Measurements from ENCODE around the gene CTNNA2.

The CTNNA2 gene

DNA sequence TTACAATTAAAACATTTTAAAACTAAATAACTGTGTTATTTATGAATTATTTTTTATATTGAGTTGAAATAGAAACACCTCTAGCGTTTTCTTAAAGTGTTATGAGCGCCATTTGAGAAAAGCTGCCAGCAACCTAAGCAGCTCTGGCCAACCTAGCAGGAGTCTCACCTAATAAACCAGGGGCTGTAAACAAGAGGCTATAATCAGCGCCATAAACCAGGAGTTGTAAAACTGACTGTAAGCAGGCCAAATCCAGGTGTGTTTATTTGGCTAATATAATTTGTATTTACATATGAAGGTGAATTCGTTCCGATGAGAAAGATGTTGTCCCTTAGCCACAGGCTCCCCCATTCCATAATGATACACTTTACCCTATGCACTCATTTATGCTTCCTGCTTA, 757.0 kb downstream of the CTNNA2 start:
- DNase-seq (ENCODE audit: low read depth in 2 of 2), result no peak

DNA sequence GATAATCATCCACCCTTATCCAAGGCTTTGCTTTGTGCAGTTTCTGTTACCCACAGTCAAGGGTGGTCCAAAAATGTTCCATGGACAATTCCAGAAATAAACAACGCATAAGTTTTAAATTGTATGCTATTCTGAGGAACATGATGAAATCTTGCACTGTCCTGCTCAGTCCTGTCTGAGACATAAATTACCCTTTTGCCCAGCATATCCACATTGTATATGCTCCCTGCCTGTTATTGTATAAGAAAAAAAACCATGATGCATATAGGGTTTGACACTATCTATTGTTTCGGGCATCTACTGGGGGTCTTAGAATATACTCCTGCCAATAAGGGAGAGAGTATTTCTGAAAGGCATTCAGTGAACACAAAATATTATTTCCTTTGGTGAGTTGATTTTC, 767.7 kb downstream of the CTNNA2 start:
- no peak for DNase-seq (ENCODE audit: low read depth in 2 of 2)

DNA sequence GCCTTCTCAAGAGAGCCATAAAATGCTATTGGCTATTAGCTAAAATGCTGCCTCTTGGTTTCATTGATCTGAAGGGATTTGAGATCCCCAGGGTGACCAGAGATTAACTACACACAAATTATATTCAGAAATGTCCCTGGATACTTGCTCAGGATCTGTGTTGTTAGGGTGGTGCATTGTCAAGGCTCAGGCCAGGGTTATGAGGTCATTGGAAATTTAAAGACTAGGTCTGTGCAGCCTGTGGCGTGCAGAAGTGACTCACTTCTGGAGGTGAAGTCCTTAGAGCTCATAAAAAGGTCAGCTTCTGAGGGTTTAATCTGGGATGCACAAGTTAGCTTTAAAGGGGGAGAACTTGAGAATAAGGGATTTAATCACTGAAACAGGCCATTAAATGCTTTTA, 768.2 kb downstream of the CTNNA2 start:
- no peak for DNase-seq (ENCODE audit: low read depth in 2 of 2)

DNA sequence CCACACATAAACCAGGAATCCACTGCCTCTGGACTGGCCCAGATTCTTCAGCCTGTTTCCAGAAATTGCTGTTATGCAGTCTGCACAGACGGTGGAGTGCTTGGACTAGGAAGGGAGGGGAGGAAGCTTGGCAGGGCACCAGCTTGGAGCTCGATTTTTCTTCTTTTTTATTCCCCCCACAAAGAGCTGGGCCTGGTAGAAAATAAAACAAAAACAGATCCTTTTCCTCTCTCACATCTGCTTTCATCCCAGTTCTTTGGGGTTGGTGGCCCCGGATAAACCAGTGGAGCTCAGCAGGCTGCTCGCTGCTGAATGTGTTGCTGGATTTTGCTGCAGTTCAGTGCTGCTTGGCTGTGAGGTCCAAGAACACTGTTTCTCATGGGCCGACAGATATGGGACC, 775.7 kb downstream of the CTNNA2 start:
- DNase-seq (ENCODE audit: low read depth in 2 of 2), result no peak

DNA sequence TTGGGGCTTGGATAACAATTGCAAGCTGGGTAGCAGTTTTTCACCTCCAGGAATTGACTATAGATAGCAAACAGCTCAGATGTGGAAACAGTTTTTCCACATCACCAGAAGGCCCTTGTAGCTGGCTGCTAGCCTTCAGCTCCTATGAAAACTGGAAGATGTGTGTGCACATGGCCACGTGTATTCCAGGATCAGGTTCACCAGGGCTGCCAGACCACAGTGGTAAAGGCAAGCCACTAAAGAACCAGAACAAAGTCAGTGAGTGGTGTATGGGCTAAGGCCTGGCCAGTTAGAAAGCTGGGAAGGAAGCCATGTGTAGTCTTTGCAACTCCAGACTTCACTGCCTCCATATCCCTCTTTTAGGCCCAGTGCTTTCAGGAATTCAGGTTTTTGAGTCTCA, 778.8 kb downstream of the CTNNA2 start:
- no peak for DNase-seq (ENCODE audit: low read depth in 2 of 2)

DNA sequence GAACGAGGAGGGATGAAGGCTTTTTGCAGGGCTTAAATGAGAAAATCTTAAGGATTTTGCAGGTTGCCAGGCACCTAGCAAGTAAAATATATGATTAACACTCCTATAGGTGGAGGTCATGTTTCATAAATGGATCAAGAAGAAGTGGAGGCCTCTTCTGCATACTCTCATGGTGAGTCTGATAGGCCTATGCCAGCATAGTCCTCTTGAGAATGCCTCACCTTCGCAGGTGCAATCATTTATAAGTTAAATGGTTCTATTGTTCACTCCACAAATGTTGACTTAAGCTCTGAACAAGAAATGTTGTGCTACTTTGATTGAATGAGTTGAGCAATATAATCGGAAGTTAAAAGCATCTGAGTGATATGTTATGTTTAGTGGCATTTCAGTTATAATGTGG, 779.6 kb downstream of the CTNNA2 start:
- DNase-seq (ENCODE audit: low read depth in 2 of 2), result no peak

DNA sequence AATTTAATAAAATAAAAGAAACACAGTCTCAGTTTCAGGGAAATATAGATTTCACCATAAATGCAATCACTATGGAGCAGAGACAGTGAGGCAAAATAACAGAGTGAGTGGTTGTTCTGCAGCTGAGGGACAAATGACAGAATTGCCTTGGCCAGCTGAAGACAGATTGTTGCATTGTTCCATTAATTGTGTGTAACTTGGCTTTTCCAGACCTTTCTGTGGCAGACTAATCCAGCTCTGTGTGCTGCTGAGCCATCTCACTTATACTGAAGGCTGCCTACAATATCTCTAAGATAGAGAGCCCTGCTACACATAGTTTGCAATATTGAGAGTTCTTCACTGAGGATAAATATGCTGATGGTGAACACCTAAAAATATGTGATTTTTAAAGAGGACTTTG, 780.2 kb downstream of the CTNNA2 start:
- DNase-seq (ENCODE audit: low read depth in 2 of 2), result no peak

DNA sequence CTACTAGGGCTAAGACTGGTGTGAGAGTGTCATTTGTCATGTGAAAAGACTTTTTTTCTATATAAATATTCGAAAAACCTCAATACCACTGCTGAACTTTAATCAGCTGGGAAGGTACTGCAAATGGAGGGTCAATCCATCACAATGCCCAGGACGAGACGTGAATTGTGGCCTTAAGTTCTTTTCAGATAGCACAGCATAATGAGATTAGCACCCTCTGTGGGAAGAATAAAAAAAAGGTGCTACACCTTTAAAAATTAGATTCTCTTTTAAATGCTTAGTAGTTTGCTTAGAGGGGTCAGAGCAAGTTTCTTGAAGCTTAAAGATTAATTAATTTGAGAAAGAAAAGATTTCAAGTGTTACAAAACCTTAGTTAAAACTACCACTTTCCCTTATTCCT, 786.1 kb downstream of the CTNNA2 start:
- no peak for DNase-seq (ENCODE audit: low read depth in 2 of 2)

DNA sequence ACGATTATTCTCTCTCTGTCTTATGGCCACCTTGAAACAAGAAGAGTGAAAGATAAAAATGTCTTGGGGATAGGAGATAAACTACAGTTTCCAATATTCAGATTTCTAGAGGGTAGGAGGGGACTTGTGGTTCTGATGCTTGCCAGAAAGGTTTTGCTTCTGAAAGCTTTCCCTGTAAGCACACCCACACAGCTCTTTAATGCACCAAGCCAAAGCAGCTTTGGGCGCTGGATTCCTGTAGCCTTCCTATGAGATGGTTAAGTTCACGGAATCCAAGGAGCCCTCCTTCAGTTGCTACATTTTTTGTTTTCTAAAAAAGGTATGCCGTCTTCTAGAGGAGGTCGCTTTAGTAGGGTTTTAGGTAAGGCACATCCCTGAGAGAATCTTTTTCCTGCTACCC, 786.8 kb downstream of the CTNNA2 start:
- DNase-seq (ENCODE audit: low read depth in 2 of 2), result no peak

DNA sequence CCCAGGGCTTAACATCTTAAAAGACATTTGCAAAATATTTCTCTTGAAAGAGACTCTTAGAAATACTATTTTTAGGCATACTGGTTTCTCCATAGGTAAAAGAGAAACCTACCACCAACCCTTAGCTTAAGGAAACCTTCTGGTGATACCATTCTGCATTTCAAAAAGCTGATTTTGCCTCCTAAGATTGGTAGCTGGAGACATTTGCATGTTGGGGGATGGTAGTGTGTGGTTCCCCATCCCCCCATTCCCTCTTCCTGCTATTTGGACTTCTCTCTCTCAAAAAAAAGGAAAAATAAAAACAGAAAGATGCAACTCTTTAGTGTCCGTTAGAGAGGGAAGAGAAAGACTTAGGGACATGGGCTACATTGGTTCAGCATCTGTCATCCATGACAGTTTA, 787.5 kb downstream of the CTNNA2 start:
- no peak for DNase-seq (ENCODE audit: low read depth in 2 of 2)

DNA sequence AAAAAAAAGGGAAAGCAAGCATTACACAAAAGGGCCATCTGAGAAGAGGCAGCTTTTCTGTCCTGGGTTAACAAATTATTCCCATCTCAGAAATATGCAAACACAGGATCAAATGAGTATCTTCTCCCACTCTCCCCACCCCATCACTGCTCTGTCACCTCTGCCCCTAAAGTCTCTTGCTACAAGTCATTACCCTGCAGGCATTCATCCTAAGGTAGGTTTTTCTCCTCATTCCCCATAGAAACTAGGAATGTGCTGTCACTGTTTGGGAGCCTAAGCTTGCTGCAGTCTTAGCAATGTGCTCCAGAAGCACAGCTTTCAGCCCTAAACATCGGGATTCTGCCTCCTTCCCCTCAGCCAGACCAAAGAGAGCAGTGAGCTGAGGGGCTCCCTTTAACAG, 788.1 kb downstream of the CTNNA2 start:
- no peak for DNase-seq (ENCODE audit: low read depth in 2 of 2)

DNA sequence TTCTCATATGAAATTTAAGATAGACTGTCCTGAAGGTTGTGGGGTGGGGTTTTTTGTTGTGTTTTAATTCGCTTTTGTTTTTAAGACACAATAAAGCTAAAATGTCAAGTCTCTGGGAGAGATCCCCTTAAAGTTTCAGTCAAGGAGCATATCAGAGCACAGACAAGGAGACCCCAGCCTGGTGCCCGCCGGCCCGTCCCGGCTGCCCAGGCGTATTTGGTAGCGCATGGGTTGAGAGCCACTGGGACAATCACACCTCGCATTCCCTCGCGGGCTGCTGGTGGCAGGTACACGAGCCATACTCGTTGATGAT, 789.1 kb downstream of the CTNNA2 start:
- no peak for DNase-seq (ENCODE audit: low read depth in 2 of 2)

DNA sequence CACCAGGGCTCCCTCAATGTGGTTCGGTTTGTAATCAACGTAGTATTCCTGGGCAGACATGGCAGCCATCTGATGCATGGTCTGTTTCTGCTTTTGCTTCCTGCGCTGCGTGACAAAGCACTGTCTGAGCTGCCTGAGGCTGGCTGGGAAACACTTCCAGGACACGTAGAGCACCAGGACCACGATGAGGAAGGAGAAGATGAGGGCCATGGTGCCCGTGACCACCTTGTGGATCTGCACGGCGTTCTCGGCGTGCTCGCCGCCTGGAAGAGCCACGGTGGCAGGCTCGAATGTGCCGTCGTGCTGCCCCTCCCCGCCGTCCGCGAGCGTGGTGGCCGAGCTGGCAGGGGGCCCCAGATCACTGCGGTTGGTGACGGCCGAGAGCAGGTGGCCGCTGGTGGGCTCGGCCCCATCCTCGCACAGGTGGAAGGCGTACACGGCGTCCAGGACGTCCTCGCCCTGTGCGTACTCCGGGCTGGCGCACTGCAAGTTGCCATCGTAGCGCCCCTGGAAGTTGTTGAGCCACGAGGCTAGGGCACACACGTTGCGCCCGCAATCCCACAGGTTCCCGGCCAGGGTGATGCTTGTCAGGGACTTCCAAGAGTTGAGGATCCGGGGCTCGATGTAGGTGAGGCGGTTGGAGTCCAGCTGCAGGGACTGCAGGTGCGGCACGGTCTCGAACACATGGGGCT, 789.6 kb downstream of the CTNNA2 start:
- no peak for DNase-seq (ENCODE audit: low read depth in 2 of 2)

DNA sequence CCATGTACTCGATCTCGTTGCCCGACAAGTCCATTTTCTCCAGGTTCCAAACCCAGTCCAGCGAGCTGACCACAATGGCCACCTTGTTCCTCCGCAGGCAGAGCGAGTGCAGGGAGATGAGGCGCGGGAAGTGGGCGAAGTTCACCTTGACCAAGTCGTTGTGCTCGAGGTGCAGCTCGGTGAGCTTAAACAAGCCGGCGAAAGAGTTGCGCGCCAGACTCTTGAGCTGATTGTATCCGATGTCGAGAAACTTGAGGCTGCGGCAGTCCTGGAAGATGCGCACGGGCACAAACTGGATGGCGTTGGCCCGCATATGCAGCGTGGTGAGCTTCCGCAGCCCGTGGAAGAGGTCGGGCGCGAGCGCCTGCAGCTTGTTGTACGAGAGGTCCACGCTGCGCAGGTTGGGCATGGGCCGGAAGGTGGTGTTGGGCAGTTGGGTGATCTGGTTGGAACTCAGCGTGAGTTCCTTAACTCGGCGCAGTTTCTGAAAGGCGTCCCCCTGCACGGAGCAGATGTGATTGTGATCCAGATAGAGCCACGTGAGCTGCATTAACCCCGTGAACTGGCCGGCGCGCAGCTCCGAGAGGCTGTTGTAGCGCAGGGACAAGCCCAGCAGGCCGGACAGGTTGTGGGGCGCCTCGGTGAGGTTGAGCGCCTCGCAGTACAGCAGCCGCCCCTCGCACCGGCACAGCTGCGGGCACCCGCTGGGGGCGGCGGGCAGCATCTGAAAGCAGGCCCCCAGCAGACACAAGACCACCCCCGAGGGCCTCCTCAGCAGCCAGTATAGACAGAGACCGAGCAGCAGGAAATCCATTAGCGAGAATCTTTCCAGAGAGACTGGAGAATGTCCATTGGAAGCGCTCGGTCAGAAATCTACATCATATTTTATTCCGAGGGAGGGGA, 790.4 kb downstream of the CTNNA2 start:
- no peak for DNase-seq (ENCODE audit: low read depth in 2 of 2)

DNA sequence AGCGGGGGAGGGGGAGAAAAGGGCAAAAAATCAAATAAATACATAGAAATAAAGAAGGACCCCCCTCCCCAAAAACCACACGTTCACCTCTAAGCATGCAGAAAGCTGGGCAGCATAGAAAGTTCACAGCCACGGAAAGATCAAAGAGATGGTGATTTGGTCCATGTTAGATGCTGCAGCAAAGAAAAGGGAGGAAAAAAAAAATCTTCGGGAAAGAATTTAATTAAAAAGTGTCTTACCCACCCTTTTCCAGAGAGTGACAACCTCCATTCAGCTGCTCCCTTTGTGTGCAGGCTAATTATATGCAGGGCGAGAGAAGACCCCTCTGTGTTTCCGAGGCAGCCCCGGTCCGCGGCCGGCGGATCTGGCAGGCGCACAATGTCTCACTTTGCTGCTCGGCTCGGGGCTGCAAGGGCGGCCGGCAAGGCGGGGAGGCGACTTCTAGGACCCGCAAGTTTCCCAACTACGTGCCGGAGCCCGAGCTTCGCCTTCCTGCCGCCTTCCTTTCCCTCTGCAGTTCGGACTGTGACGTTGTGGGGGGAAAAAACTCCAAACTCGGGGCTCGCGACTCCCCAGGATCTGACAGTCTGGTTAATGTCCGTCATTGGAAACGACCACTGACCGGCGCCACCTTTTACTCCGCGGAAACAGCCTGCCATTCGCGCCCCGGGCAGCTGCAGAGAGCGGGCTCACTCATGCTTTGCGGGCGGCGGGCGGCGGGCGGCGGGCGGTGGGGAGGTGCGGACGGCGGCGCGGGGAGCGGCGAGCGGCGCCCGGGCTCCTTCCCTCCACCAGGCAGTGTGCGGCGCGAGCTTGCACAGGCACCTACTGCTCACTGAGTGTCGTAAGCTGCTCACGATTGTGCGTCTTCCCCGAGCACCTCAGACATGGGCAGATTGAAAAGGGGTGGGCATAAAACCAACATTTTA, 791.3 kb downstream of the CTNNA2 start, which contains the start of gene LRRTM1:
Gene LRRTM1 (minus strand): TSS at position 844 of the 929 bp plus-strand sequence. CDS start 933 bp downstream, outside the sequence.
- DNase-seq (ENCODE audit: low read depth in 2 of 2), result no peak

DNA sequence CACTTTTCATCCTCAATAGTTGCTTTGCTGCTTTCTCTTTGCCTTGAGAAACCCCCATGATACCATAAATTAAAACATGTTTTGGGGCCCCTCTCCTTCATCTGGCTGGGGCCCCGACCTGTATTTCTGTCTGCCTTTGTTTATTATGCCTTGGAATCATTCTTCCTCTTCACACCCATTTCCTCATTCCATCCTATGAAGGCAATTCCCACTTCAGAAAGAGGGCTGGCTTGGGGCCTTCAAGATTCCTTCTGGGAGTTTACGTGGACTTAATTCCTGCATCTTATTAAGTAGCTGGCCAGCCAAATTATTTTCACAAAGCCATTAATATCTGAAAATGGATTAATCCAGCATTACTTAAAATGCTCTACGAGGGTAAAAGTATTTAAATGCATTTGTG, 798.5 kb downstream of the CTNNA2 start:
- DNase-seq (ENCODE audit: low read depth in 2 of 2), result no peak

DNA sequence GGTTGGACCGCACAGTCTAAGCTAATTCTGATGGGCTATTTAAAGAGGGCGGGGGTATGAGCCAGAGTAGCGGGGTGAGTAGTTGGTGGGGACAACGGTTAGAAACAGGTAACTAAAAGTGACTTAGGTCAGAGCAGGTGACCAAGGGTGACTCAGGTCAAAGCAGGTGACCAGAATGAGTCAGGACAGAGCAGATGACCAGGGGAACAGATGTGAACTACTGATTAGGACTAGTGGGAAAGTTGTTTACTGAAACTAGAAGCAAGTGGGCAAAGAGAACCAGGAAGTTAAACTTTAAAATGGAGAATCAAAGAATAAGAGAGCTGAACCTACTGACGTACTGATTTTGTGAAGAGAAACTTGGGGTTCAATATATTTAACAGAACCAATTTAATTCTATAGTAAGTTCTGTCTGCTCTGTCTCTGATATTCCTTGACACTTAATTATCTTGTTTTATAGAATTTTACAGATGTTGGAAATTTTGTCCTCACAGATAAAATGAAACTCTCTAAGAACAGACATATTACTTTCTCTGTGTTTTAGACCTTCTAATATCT, 799.5 kb downstream of the CTNNA2 start:
- DNase-seq (ENCODE audit: low read depth in 2 of 2), result no peak

DNA sequence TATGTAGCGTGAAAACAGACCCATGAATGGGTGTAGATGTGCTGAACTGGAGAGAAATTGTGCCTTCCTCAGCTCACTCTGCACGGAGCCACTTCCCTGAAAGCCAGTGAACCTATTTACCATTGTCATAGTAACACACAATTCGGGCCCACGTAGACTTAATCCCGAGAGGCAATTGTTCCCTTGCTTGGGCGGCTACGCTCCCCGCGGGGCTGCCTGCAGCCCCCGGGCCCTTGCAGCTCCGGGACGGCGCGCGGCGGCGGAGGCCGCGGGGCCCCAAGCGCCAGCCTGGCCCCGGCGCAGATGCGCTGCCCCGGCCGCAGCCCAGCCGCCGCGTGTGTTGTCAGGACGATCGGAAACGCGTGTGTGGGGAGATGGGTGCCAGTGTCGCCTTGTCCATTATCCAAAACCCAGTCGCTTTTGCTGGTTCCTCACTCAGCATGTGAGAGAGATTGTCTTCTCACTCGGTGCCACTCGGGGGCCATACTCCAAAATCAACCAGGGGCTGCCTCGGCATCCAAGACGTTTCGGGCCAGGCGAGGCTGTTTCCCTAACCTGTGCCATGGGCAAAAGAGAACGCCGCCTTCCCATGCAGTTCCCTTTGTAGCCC, 809.6 kb downstream of the CTNNA2 start:
- no peak for DNase-seq (ENCODE audit: low read depth in 2 of 2)

DNA sequence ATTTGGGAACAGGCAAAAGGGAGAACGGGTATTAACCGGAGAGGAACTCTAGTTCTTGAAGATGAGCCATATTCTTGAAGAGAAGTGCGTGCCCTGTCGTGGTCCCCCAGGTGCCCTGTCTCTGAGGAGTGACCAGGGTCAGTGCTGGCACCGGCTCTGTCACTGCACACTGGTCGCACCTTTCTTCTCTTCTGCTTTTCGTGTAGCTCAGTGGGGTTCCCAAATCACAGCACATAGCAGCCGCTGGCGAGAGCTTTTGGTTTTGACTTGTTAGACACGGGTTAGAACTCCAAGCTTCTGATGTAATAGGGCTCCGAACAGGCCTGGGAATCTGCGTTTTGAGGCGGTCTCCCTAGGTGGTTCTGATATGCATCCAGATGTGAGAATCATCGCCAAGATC, 810.1 kb downstream of the CTNNA2 start:
- DNase-seq (ENCODE audit: low read depth in 2 of 2), result no peak

DNA sequence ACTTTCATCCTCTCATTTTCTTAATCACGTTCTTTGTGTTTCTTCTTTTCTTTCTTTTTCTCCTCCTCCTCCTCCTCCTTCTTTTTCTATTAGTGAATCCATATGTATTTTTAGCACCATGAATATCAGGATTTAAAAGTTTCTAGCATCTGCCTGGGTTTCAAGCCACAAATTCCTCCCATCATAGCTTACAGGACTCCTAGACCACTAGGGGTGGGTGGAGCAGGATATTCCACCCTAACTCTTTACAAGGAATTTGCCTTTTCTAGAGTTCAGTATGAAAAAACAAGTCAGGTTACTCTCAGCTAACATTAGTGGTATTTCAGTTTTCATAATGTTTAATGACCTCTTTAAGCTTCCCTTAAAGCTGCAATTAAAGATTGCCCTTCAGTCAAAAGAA, 810.8 kb downstream of the CTNNA2 start:
- DNase-seq (ENCODE audit: low read depth in 2 of 2), result no peak

DNA sequence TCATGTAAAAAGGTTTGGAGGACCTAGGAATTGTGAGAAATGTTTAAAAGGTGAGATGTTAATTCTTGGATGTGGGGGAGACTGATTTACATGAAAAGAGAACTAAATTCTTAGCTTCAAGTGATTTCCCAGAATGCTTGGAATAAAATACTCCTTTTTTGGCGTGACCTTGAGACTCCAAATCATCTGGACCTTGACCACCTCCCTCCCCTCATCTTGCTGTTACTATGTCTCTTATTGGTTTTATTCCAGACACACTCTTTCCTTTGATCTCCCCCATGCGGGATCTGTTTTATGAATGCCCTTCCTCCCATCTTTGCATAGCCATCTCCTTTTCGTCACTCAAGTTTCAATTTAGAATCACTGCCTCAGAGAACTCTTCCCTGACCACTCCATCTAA, 811.7 kb downstream of the CTNNA2 start:
- DNase-seq (ENCODE audit: low read depth in 2 of 2), result no peak

DNA sequence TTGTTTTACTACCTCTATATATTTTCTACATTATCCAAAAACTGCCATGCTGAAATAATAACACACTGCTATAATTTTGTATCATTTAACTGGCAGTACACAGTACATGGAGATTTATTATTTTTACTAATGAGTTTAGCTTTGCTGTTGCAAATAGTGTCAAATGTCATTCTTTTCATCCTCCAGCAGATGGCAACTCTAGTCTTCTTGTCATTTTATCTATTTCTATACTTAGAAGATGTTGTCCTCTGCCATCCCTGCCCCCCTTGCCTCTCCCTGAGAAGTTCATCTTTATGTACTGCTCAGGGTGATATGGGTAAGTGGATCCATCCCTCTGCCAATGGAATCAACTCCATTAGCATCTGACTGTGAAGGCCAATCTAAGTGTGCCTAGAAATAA, 813.4 kb downstream of the CTNNA2 start:
- no peak for DNase-seq (ENCODE audit: low read depth in 2 of 2)

All from stimulated activated CD4-positive, alpha-beta T cell treated with anti-CD3 and anti-CD28 coated beads, Interleukin-4, amount 100 ng/mL, for 48 hours (primary cell).